Heart left ventricle (tissue), 13 donors: ENCODE data around the gene PDE3A.

Source experiments
- CTCF ChIP-seq, 12 donors: fragments of 200-600 bp; sonication (generic) in 4 of 12; IDR thresholded peaks; one replicate each; pipeline versions ENCODE4 v1.5.0 to v1.8.0; 2018 to 2022; ENCODE audit warnings: antibody characterized with exemption in 12 of 12, mild to moderate bottlenecking in 5 of 12
- POLR2A ChIP-seq, 2 donors: fragments of 450-650 bp; IDR thresholded peaks; one replicate each; pipeline ENCODE4 v1.6.1; 2017; ENCODE audit warnings: antibody characterized with exemption in 2 of 2, mild to moderate bottlenecking in 2 of 2, moderate library complexity in 2 of 2
- donor health status: ischemic (EF 13 %, LVEDD 7.1; RV severe dilation, severe dysfunction).
- donor health status: DM: no; HTN: yes; CAD: no.
- donor health status: DM: no; HTN: no; CAD: no.
- donor health status: ischemic (EF 25% LVEDD 6.9; RV normal size, moderate dysfunction).
- donor health status: ischemic (EF 25% LVEDD 5.7; RV mildly dilated, moderate dysfunction).
- donor health status: ischemic (EF 35%, LVEDD 5.7; RV mildly dilated, moderate dysfunction).
- donor health status: nonischemic (EF 11% LVEDD 7.7; RV severe dilation, severe dysfunction).
- donor health status: DM: yes; HTN: yes; CAD: no.
- donor health status: PGD.
- donor health status: ischemic (EF 29% LVEDD 5.4; RV normal size, mild dysfunction).
- donor health status: nonischemic (EF 23%, LVEDD 6.1; RV moderate dilation, normal function).

GRCh38 chr12:20450591-20451180 lies 82.3 kb downstream of the PDE3A start:
- TF ChIP-seq POLR2A (IDR thresholded peaks at IDR 0.05) (no peak), CTCF (IDR thresholded peaks at IDR 0.05) (no peak)
